ENCODE results near the gene C16orf95.

The C16orf95 gene

DNA sequence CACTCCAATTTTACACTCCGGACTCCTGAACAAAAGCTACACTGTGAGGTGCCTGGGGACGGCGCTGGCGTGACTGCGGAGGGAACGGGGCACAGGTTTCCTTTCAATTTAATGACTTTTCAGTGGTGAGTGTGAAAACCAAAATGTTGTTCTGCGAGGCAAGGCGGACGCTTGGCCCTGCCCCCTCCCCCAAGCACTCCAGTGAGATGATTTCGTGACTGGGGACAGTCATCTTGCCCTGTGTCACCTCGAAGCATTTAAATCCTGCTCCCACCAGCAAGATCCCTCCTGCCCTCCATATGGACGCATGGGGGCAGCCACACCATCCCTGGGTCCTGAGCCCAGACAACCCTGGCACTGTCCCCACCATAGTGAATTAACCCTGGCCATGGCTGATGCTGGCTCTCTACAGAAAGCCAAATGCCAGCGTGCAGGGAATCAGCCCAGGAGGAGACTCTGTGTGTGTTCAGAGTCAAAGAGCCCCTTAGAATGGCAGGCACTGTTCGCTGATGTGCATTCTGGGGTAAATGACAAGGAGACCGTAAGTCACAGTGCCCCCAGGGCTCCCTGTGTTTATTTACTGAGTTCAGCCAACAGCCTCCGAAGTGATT is 41.0 kb downstream of the C16orf95 start:
- H3K27me3 ChIP-seq (ENCODE audit: insufficient read depth, poor library complexity, severe bottlenecking), result no peaks in the 10 kb centered on the region
- DNase-seq (ENCODE audit: low spot score) (no peak), ATAC-seq (ENCODE audit: low read depth) (no peak)
- peaks cover 3% of the 10 kb centered on the region for H3K4me1 ChIP-seq (ENCODE audit: insufficient read depth, poor library complexity, severe bottlenecking)
- H3K27ac ChIP-seq (ENCODE audit: poor library complexity, severe bottlenecking), result no peak overlapping the region
- H3K4me3 ChIP-seq (ENCODE audit: severe bottlenecking), result no peak overlapping the region
- H3K36me3 ChIP-seq (ENCODE audit: low read depth), result no peaks in the 10 kb centered on the region
- H3K9me3 ChIP-seq (ENCODE audit: severe bottlenecking), result no peaks in the 10 kb centered on the region
- no peak for TF ChIP-seq CTCF (IDR thresholded peaks at IDR 0.05; ENCODE audit: poor library complexity, severe bottlenecking)

GRCh38 chr16:87274794-87275193 is 42.4 kb downstream of the C16orf95 start:
- Histone ChIP-seq H3K4me1 (ENCODE audit: insufficient read depth, poor library complexity, severe bottlenecking) (peaks cover 3% of the 10 kb centered on the region), H3K27ac (ENCODE audit: poor library complexity, severe bottlenecking) (no peak overlapping the region), H3K36me3 (ENCODE audit: low read depth) (no peaks in the 10 kb centered on the region), H3K4me3 (ENCODE audit: severe bottlenecking) (no peak overlapping the region), H3K9me3 (ENCODE audit: severe bottlenecking) (no peaks in the 10 kb centered on the region), H3K27me3 (ENCODE audit: insufficient read depth, poor library complexity, severe bottlenecking) (no peaks in the 10 kb centered on the region)
- TF ChIP-seq CTCF (IDR thresholded peaks at IDR 0.05; ENCODE audit: poor library complexity, severe bottlenecking), result no peak
- ATAC-seq (ENCODE audit: low read depth) (no peak), DNase-seq (ENCODE audit: low spot score) (no peak)

- no peaks in the 10 kb centered on the region for H3K9me3 ChIP-seq (ENCODE audit: severe bottlenecking)
- H3K27me3 ChIP-seq (ENCODE audit: insufficient read depth, poor library complexity, severe bottlenecking), result no peaks in the 10 kb centered on the region
- ATAC-seq (ENCODE audit: low read depth), result no peak
- H3K4me3 ChIP-seq (ENCODE audit: severe bottlenecking), result no peak overlapping the region
- peaks cover 3% of the 10 kb centered on the region for H3K4me1 ChIP-seq (ENCODE audit: insufficient read depth, poor library complexity, severe bottlenecking)
- no peak for DNase-seq (ENCODE audit: low spot score)
- H3K36me3 ChIP-seq (ENCODE audit: low read depth), result no peaks in the 10 kb centered on the region
- H3K27ac ChIP-seq (ENCODE audit: poor library complexity, severe bottlenecking), result no peak overlapping the region
- no peak for TF ChIP-seq CTCF (IDR thresholded peaks at IDR 0.05; ENCODE audit: poor library complexity, severe bottlenecking)
Observed at GRCh38 chr16:87273471-87274030, 43.6 kb downstream of the C16orf95 start.

- H3K27ac ChIP-seq (ENCODE audit: poor library complexity, severe bottlenecking), result no peak overlapping the region
- H3K4me3 ChIP-seq (ENCODE audit: severe bottlenecking), result no peak overlapping the region
- TF ChIP-seq CTCF (IDR thresholded peaks at IDR 0.05; ENCODE audit: poor library complexity, severe bottlenecking), result no peak
- no peak for DNase-seq (ENCODE audit: low spot score)
- H3K9me3 ChIP-seq (ENCODE audit: severe bottlenecking), result no peaks in the 10 kb centered on the region
- H3K4me1 ChIP-seq (ENCODE audit: insufficient read depth, poor library complexity, severe bottlenecking), result no peaks in the 10 kb centered on the region
- no peak for ATAC-seq (ENCODE audit: low read depth)
- H3K27me3 ChIP-seq (ENCODE audit: insufficient read depth, poor library complexity, severe bottlenecking), result no peaks in the 10 kb centered on the region
- H3K36me3 ChIP-seq (ENCODE audit: low read depth), result no peaks in the 10 kb centered on the region
Observed at GRCh38 chr16:87271256-87271655, 45.9 kb downstream of the C16orf95 start.

- TF ChIP-seq CTCF (IDR thresholded peaks at IDR 0.05; ENCODE audit: poor library complexity, severe bottlenecking), result no peak
- Histone ChIP-seq H3K4me3 (ENCODE audit: severe bottlenecking) (no peak overlapping the region), H3K36me3 (ENCODE audit: low read depth) (no peaks in the 10 kb centered on the region), H3K4me1 (ENCODE audit: insufficient read depth, poor library complexity, severe bottlenecking) (no peaks in the 10 kb centered on the region), H3K9me3 (ENCODE audit: severe bottlenecking) (no peaks in the 10 kb centered on the region), H3K27me3 (ENCODE audit: insufficient read depth, poor library complexity, severe bottlenecking) (no peaks in the 10 kb centered on the region), H3K27ac (ENCODE audit: poor library complexity, severe bottlenecking) (no peak overlapping the region)
- DNase-seq (ENCODE audit: low spot score), result no peak
- no peak for ATAC-seq (ENCODE audit: low read depth)
Observed at GRCh38 chr16:87267566-87267965, 49.6 kb downstream of the C16orf95 start.

Data from RWPE2 (cell line).